Measurements from ENCODE around the gene ODAD3. TPM values are rescaled to one million over a fixed set of nuclear protein-coding genes. Genes with fewer than 3 reads are reported as not detected.

The ODAD3 gene
- total and polyA plus RNA-seq, 2 of the 13 experiments (the other 11 are each of a cell fraction or from before 2014, with no cell fraction given) = 0.04 to 0.08 TPM

DNA sequence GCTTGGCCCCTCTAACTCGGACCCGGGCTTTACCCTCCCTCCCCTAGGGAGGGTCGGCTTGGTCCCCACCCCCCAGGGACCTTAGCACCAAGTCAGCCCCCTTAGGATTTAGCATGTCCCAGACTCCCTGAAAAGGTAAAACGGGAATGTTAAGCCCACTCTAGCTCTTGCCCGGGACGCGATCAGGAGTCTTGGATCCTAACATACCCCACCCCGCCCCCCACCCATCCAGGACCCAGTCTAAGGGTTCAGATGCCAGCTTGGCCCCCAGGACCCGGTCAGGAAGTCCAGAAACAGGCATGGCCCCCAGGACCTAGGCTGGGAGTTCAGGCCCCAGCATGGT lies 51.2 kb downstream of the ODAD3 start (continued):
- TF ChIP-seq, protein P1, sequence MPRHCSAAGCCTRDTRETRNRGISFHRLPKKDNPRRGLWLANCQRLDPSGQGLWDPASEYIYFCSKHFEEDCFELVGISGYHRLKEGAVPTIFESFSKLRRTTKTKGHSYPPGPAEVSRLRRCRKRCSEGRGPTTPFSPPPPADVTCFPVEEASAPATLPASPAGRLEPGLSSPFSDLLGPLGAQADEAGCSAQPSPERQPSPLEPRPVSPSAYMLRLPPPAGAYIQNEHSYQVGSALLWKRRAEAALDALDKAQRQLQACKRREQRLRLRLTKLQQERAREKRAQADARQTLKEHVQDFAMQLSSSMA (CRISPR knock-in tag; IDR thresholded peaks at IDR 0.05) = no peak
- TF ChIP-seq MTF2 (CRISPR knock-in tag; IDR thresholded peaks at IDR 0.05; ENCODE audit: borderline replicate concordance) (no peak), SP2 (CRISPR knock-in tag; IDR thresholded peaks at IDR 0.05) (no peak), CBX1 (IDR thresholded peaks at IDR 0.05; ENCODE audit: low read depth) (no peak), ZNF510 (CRISPR knock-in tag; IDR thresholded peaks at IDR 0.05; ENCODE audit: low read depth) (no peak), ELF3 (CRISPR knock-in tag; IDR thresholded peaks at IDR 0.05) (no peak), SAP130 (CRISPR knock-in tag; IDR thresholded peaks at IDR 0.05; ENCODE audit: low read depth) (no peak), NFIC (IDR thresholded peaks at IDR 0.05; ENCODE audit: low read length) (no peak)
- TF ChIP-seq, protein P2, sequence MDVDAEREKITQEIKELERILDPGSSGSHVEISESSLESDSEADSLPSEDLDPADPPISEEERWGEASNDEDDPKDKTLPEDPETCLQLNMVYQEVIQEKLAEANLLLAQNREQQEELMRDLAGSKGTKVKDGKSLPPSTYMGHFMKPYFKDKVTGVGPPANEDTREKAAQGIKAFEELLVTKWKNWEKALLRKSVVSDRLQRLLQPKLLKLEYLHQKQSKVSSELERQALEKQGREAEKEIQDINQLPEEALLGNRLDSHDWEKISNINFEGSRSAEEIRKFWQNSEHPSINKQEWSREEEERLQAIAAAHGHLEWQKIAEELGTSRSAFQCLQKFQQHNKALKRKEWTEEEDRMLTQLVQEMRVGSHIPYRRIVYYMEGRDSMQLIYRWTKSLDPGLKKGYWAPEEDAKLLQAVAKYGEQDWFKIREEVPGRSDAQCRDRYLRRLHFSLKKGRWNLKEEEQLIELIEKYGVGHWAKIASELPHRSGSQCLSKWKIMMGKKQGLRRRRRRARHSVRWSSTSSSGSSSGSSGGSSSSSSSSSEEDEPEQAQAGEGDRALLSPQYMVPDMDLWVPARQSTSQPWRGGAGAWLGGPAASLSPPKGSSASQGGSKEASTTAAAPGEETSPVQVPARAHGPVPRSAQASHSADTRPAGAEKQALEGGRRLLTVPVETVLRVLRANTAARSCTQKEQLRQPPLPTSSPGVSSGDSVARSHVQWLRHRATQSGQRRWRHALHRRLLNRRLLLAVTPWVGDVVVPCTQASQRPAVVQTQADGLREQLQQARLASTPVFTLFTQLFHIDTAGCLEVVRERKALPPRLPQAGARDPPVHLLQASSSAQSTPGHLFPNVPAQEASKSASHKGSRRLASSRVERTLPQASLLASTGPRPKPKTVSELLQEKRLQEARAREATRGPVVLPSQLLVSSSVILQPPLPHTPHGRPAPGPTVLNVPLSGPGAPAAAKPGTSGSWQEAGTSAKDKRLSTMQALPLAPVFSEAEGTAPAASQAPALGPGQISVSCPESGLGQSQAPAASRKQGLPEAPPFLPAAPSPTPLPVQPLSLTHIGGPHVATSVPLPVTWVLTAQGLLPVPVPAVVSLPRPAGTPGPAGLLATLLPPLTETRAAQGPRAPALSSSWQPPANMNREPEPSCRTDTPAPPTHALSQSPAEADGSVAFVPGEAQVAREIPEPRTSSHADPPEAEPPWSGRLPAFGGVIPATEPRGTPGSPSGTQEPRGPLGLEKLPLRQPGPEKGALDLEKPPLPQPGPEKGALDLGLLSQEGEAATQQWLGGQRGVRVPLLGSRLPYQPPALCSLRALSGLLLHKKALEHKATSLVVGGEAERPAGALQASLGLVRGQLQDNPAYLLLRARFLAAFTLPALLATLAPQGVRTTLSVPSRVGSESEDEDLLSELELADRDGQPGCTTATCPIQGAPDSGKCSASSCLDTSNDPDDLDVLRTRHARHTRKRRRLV (CRISPR knock-in tag; IDR thresholded peaks at IDR 0.05) = no peak
- TF ChIP-seq, protein P3, sequence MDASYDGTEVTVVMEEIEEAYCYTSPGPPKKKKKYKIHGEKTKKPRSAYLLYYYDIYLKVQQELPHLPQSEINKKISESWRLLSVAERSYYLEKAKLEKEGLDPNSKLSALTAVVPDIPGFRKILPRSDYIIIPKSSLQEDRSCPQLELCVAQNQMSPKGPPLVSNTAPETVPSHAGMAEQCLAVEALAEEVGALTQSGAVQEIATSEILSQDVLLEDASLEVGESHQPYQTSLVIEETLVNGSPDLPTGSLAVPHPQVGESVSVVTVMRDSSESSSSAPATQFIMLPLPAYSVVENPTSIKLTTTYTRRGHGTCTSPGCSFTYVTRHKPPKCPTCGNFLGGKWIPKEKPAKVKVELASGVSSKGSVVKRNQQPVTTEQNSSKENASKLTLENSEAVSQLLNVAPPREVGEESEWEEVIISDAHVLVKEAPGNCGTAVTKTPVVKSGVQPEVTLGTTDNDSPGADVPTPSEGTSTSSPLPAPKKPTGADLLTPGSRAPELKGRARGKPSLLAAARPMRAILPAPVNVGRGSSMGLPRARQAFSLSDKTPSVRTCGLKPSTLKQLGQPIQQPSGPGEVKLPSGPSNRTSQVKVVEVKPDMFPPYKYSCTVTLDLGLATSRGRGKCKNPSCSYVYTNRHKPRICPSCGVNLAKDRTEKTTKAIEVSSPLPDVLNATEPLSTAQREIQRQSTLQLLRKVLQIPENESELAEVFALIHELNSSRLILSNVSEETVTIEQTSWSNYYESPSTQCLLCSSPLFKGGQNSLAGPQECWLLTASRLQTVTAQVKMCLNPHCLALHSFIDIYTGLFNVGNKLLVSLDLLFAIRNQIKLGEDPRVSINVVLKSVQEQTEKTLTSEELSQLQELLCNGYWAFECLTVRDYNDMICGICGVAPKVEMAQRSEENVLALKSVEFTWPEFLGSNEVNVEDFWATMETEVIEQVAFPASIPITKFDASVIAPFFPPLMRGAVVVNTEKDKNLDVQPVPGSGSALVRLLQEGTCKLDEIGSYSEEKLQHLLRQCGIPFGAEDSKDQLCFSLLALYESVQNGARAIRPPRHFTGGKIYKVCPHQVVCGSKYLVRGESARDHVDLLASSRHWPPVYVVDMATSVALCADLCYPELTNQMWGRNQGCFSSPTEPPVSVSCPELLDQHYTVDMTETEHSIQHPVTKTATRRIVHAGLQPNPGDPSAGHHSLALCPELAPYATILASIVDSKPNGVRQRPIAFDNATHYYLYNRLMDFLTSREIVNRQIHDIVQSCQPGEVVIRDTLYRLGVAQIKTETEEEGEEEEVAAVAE (CRISPR knock-in tag; IDR thresholded peaks at IDR 0.05; ENCODE audit: borderline replicate concordance) = no peak
- TF ChIP-seq, protein P4, sequence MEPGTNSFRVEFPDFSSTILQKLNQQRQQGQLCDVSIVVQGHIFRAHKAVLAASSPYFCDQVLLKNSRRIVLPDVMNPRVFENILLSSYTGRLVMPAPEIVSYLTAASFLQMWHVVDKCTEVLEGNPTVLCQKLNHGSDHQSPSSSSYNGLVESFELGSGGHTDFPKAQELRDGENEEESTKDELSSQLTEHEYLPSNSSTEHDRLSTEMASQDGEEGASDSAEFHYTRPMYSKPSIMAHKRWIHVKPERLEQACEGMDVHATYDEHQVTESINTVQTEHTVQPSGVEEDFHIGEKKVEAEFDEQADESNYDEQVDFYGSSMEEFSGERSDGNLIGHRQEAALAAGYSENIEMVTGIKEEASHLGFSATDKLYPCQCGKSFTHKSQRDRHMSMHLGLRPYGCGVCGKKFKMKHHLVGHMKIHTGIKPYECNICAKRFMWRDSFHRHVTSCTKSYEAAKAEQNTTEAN (CRISPR knock-in tag; conservative IDR thresholded peaks at IDR 0.05) = no peak
- TF ChIP-seq, protein P5, sequence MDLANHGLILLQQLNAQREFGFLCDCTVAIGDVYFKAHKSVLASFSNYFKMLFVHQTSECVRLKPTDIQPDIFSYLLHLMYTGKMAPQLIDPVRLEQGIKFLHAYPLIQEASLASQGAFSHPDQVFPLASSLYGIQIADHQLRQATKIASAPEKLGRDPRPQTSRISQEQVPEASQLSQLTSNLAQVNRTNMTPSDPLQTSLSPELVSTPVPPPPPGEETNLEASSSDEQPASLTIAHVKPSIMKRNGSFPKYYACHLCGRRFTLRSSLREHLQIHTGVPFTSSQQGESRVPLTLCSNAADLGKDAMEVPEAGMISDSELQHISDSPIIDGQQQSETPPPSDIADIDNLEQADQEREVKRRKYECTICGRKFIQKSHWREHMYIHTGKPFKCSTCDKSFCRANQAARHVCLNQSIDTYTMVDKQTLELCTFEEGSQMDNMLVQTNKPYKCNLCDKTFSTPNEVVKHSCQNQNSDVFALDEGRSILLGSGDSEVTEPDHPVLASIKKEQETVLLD (CRISPR knock-in tag; IDR thresholded peaks at IDR 0.05; ENCODE audit: low read depth) = 0 out of 2 replicates have a peak, but pooled peaks have one; percentile 1
- TF ChIP-seq, protein P6, sequence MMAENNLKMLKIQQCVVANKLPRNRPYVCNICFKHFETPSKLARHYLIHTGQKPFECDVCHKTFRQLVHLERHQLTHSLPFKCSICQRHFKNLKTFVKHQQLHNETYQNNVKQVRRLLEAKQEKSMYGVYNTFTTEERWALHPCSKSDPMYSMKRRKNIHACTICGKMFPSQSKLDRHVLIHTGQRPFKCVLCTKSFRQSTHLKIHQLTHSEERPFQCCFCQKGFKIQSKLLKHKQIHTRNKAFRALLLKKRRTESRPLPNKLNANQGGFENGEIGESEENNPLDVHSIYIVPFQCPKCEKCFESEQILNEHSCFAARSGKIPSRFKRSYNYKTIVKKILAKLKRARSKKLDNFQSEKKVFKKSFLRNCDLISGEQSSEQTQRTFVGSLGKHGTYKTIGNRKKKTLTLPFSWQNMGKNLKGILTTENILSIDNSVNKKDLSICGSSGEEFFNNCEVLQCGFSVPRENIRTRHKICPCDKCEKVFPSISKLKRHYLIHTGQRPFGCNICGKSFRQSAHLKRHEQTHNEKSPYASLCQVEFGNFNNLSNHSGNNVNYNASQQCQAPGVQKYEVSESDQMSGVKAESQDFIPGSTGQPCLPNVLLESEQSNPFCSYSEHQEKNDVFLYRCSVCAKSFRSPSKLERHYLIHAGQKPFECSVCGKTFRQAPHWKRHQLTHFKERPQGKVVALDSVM (CRISPR knock-in tag; IDR thresholded peaks at IDR 0.05) = no peak
